ENCODE data around the gene SIX1.

Gene SIX1

DNA sequence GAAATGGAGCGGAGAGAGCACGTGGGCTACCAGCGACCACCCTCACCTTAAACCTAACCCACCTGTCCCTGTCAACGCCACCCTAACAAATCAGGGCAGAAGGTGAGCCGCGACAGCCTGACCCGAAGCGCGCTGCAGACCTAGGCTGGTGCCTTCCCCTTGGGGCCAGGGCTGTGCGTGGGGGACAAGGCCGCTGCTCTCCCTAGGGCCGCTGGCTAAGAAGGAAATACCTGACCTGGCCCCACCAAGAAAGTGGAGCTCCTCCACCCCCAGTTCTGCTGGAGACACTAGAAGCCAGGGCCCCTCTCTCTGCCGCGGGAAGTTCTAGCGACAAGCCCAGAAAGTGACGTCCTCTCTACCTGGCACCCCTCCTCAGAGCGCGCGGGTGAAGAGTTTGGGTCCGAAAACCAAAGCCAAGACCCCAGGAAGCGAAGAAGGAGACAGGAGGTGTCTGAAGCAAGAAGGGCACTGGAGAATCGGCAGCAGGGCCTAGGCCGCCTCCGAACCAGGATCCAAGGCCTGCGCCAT lies 7.5 kb downstream of the SIX1 start:
- DNase-seq, result no peak

DNA sequence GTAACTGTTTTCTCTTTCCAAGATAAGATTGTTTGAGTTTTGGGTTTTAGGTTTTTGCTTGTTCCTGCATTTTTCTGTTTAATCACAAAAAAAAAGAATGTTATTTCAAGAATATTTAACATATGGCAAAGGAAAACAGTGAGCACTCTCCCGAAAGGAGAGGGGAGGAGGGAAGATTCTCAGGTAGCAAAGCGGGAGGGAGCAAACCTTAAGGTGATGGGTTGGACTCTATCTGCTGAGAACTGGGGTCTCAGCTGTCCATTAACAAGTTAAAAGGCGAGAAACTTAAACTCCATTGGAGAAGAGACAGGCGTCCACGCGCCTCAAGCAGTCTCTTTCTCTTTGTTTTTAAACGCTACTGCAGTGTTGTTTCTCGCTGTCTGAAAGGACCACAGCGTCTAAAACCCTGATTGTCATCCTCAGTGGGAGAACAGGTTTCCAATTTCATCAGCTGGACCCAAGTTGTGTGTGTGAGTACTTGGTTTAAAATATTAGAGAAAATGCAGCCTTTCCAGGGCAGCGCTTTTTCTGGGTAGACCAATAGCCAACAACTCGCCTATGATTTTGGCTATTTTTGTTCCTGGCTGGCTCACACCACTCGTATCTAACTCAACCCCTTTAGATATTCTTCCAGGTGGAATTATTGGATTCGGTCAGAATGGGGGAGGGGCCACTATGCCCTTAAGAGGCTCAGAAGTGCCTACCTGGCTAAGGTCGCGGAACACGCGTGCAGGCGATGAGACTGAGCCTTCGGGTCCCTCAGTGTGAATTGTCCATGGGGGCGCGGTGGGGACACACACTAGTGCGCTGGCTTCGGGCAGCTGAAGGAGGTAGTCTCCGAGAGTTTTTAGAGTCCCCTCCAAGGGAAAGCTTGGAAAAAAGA lies 8.2 kb downstream of the SIX1 start:
- no peak for DNase-seq

DNA sequence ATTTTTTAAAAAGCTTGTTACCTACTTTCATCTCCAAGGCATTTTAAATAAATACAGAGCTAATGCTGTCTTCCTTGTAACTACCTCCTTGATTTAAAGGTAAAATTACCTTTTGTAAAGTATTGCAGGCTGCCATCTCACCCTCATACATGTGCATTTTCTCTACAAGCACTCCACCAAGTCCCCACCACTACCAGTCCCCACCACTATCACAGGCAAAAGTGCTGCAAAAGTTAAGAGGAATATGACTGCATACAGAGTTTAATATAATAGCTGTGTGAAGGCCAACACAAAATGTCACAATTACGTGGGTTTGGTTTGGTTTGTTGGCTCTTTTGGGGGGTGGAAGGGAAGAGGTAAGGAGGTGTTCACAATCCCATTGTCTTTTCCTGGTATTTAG lies 9.6 kb downstream of the SIX1 start:
- DNase-seq, result no peak

DNA sequence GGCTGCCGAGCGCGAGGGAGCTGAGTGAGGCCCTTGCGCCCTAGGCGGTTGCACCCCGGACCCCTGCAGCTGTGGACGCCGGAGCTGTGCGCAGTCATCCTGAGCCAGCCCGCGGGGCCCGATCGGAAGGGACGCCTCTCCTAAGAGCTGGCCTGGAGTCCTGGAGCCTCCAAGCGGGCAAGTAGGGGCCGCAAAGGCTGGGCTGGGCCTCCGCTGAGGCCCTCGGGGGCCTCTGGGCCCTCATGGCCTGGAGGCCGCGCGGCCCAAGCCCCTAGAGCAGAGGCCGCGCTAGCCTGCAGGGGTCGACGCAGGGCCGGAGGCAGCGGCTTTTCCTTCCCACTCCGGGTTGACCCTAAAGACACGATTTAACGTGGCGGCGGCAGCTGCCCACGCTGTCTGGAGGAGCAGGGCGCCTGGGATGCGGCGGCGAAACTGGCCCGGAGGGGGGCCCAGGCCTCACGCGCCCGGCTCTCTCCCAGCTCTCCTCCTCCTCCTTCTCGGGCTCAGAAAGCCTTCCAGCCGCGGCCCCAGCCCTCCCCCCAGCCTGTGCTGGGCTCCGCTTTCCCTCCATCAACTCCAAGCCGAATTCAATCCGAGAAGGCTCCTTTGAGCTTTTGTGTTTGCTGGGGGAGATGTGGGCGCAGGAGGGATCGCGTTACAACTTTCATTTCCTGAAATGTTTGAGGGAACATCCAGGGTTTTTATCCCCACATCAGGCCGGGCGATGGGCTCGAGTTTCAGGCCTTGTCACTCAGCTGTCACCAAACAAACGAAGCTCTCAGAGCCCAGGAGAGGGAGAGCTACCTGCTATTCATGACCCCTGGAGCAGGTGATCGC lies 11.6 kb downstream of the SIX1 start:
- no peak for DNase-seq

DNA sequence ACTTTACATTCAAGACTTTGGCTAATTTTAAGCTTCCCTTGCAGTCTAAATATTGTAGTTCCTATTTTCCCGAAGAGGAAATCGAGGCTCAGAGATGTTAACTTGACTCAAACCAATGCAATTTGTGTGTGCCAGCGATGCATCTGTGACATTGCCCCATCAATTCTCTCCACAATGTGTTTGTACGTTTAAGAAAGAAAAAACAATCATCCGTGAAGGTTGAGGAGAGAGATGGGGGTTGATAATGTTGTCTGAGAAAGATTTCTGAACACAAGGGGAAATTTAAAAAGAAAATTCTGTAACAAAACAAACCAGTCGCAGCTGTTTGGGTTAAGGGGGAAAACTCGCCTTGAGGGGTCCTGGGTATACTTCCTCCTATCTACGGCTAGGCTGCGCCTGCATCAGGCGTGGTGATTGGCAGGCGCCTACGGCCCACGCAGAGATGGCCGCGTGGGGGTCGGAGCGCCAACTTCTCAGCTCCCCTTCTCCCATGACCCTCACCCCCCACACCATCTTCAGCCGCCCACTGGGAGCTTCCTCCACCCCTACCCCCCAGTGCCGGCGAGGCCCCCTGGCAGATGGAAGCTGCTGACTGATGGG lies 12.3 kb downstream of the SIX1 start:
- no peak for DNase-seq

DNA sequence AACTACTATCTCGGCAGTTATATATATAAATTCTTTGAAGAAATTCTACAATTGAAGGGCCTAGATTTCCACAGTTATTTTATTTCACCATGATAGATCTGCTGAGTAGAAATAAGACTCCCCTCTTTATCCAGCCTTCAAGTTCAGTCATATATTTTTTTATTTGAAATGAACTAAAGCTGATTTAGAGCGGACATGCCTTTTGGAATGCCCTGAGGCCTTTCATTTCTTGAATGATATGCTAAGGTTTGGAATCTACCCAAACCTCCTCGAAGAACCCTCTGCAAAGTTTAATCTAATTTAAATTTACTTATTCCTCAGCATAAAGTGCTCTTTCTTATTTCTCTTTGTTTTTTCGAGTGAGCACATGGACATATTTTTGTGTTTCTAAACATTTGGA lies 15.1 kb downstream of the SIX1 start:
- DNase-seq, result no peak

DNA sequence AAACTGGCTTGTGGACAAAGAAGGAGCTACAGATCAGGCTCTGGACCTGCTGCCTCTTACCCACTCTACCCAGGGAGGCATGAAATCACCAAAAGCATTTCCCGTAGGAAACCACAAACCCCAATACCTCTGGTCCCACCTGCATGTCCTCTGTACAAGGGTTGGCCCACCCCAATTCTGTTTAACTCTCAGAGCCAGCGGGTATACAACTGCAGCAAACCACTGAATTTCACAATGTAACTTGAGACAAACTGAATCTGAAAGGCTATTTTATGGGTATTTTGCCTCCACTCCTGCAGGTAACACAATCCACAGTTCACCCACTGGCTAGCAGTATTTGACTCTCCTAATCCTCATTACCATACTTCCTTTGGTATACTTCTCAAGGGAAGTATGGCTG lies 16.5 kb downstream of the SIX1 start:
- DNase-seq, result no peak

DNA sequence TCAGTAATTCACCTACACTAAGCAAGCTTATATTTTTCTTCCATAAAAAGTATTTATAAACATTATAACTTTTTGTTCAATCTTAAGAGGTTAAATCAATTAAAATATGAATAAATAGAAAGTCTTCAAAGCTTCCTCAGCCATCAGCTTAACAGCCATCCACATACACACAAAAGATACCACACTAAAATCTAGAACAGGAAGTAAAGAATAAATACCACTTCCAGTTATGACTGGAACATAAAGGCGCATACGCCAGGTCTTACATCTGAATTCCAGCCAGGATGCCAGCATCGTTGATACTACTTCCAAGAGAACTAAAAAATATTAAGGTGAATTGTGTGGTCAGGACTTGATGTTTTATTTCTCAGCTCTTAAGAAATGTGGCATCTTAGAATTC lies 17.0 kb downstream of the SIX1 start:
- no peak for DNase-seq

DNA sequence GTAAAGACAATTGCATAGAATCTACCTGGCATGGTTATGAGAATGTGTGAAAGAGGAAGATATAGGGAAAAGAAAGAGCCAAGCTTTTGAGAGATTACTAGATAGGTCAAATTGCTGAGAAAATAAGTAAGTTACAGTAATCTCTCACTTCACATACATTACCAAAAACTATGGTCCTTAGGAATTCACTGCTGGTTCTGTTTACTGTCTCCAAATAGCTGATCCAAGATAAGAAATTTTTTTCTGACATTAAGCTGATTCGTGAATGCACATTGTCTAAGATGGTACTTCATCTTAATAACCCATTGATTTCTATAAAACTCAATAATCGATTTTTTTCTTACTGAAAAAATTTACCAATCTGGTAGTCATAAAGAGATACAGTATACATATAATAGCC lies 17.4 kb downstream of the SIX1 start:
- no peak for DNase-seq

DNA sequence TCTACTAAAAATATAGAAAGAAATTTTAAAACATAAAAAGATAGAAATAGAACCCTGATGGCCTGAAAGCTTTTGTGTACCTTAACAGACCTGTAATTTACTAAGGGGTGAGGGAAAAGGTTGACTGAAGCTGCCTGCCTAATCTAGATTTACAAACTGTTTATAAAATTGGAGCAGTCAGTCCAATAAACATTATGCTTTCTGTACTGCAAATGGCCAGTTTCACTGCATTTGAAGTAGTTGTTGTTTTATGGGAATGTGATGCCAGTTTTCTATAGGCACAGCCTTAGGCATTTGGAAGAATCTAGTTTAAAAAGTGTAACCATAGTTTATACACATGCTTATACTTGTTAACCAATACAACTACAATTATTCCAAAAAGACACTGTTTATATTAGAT lies 19.1 kb downstream of the SIX1 start:
- DNase-seq, result no peak

DNA sequence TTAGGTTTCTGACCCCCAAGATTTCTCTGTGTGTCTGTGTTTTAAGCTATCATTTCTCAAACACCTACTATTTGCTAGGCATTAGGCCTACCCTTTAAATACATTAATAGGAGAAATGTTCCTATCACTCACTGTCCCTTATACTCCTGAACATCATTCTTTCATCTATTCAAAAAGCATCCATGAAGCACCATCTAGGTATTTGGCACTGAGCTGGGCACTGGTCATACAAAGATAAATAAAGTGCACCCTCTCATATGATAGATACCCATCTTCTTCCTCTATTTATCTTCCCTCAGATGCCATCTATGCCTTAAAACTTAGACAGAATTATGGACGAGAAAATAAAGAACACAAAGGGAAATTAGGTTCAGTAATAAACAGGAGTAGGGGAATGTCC lies 20.4 kb downstream of the SIX1 start:
- no peak for DNase-seq

DNA sequence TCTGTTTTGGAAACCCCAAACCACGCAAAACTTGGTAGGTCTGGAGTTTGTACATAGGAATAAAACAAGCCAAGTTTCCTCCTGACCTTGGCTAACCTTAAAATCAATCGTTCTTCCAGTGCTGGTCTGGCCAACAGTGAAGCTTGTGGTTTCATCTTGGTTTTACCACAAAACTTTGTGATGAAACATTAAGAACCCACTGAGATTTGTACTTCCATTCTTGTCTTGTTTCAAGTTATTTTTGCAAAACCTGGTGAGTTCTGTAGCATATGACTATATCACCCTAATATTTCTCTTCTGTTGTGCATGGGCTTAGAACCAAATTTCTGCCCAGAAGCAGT lies 26.4 kb downstream of the SIX1 start:
- DNase-seq, result no peak

DNA sequence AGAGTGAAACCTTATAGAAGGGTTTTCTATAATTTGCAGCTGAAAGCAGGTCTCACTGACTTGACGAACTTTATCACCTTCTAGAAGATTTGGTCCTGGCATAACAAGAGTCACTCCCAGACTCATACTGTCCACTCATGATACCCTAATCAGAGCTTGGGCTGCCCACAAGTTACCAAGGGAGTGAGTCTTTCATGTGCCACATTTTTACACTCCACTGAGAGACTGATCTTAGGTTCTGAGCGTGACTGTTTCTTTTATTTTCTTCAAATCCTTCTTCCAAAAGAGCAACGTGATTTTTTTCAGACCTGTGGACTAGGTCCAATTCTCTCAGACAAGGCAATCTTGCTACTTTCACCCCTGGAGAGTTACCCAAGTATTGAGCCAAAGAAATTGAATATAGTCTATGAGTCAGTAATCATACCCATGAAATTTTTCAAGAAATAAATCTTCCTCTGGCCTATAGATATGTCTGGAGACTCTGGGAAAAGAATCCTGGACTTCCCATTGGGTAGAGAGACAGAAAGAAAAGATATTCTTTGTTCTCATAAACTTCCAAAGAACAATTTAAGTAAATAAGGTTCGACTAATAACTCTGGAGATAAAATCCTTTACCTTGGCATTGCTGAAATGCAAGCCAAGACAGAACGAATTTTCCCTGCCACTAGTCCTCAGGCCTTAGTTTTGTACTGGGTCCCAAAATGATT lies 26.9 kb downstream of the SIX1 start:
- no peak for DNase-seq

DNA sequence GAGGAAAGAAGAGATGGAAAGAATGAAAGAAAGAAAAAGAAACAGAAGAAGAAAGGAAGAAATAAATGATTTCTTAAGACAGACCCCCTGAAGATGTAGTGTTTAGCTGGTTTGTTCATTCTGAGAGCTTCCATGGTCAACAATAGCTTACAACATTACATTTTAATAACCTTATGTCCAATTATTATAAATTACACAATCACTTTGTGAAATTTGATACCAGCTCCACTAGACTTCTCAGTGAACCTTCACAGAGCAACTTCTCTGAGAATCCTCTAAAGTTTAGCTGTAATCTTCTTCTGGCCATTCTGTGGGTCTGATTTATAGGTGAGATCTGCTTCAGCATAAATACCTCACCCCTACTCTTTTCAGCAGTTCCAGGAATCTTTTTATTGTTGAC lies 27.9 kb downstream of the SIX1 start:
- DNase-seq, result no peak

DNA sequence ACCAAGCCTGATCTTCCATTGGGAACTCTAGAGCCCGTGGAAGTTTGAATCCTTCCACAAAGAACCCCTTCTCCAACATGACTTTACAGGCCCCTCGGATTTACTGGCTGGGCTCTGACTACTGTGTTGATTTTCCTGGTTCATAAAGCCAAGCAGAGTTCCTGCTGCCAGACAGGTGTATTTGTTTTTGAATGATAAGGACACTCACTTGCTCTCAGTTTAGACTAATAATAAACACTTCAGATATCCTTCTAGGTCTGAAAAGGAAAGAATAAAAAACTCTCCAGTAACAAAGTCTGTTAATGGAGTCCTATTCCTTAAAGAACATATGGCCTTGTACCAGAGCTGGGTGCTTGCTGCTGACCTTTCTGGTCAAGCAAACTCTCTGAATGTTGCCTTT lies 31.0 kb downstream of the SIX1 start:
- no peak for DNase-seq

DNA sequence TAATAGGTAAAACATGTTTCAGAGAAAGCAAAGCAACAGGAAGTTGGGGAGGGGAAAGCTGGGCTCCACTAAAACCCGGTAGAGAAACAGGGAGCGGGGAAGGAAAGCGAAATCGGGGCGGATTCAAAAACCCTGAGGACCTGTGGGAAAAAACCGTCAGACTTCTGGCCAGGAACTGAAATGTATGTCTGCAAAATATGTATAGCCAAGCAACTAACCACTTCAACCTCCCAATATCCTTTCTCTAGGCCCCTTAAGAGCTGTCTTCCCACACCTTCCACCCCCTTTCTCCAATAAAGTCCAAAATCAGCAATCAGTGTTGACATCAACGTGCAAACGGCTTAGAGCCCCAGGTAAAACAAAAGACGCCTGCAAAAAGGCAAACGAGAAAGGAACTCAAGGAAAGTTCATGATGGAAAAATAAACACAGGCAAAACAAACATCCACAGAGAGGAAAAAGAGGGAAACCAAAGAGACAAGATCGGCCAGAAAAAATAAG lies 32.8 kb downstream of the SIX1 start:
- DNase-seq, result no peak

DNA sequence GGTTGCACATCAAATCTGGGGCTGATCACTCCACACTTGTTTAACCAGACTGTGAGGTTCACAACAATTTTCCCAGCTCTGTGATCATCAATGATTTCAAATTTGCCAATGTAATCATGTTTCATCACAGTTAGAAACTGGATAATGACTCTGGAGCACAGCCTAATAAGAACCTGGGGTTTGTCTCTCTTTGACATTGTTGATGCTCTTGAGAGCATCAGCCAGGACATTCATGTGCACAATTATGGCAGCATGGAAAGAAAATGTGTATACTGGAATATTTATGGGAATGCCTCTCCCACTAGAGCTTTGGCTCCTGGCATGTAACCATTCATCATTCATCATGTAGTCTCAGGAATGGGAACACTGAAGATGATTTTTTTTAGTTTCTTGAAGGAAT lies 47.0 kb downstream of the SIX1 start:
- no peak for DNase-seq

DNA sequence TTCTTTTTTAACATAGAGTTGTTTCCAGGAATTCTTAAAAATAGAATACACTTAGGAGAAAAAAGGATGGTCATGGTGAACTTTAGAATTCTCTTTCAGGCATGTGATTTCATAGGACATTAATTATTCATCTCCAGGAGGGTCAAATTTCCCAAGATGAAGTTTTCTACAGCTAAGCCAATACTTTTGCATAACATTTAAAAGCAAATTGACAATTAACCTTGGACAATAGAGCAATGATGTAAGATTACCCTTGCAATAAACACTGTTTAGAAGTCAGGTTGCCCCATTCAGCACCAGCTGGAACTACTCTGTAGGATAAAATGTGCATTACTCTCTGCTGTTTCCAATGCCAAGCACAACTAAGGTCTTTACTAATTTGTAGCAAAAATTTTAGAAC lies 49.5 kb downstream of the SIX1 start:
- DNase-seq, result no peak

DNA sequence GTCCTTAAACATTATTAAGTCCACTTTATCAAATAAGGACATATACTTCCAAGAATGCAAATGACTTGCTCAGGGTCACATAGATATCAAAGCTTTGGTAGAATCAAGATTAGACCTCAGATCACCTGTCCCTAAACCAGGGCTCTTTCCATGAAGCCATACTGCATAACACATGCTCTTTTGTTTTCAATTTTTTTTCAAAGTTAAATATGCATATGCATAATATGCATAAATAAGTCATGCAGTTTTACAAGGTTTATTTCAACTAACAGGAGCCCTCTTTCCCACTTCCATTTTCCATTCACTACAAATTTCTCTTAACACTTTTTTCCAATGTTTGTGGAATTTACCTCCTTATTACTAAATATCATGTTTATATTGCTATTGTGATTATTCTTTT lies 53.1 kb downstream of the SIX1 start:
- DNase-seq, result no peak

DNA sequence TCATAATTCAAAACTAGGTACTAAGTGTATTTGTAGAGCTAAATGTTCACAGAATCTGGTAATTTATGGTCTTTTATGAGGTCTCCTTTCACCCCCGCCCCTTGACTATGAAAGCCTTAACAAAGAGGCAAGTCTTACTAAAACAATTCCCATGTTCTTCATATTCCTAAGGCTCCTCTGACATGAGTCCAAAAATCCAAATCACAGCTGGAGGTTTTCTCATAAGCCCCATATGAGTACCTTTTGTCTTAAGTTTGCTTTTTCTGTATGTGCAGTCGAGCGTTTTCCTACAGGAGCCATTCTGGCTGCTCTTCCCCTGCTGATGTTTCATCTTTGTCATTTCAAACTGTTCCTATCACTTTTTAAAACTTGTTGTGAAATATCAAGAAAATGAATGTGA lies 55.2 kb downstream of the SIX1 start:
- DNase-seq, result no peak
